Activated CD8-positive, alpha-beta T cell treated with anti-CD3 and anti-CD28 coated beads for 36 hours (primary cell): Measurements from ENCODE around the gene MFAP2. TPM values are rescaled to one million over a fixed set of nuclear protein-coding genes. Genes with fewer than 3 reads are reported as not detected.

ENCODE experiments used
- ATAC-seq: fragments of 200-7000 bp; cut with Tn5 transposase; one replicate; pipeline ENCODE4 v1.10.0; 2021; ENCODE audit warnings: mild to moderate bottlenecking, moderate library complexity
- CTCF ChIA-PET: fragments of 350-600 bp; sonication (Branson Sonifier 250); formaldehyde crosslinking; loops from one replicate; lab custom pipeline; 2021; ENCODE audit warnings: antibody characterized with exemption; lab: Charles Lee
- POLR2A ChIA-PET: fragments of 350-600 bp; sonication (Branson Sonifier 250); formaldehyde crosslinking; loops from one replicate; lab custom pipeline; 2021; ENCODE audit warnings: antibody characterized with exemption; lab: Charles Lee
- DNase-seq: peaks from one replicate; pipeline ENCODE4 v3.0.0-alpha.2; 2020
- H3K27ac Mint-ChIP-seq: one replicate; pipeline ENCODE4 v1.8.0; 2021; ENCODE audit warnings: mild to moderate bottlenecking, mixed read lengths
- H3K27me3 Mint-ChIP-seq: one replicate; pipeline ENCODE4 v1.8.0; 2021; ENCODE audit warnings: mixed read lengths
- H3K36me3 Mint-ChIP-seq: one replicate; pipeline ENCODE4 v1.8.0; 2021; ENCODE audit warnings: low read depth, mixed read lengths
- H3K4me1 Mint-ChIP-seq: one replicate; pipeline ENCODE4 v1.8.0; 2021; ENCODE audit warnings: low read depth, mixed read lengths
- H3K4me3 Mint-ChIP-seq: one replicate; pipeline ENCODE4 v1.8.0; 2021; ENCODE audit warnings: mild to moderate bottlenecking, moderate library complexity, mixed read lengths
- H3K9me3 Mint-ChIP-seq: one replicate; pipeline ENCODE4 v1.8.0; 2021; ENCODE audit warnings: mixed read lengths
- intact Hi-C: fragments of 100-400 bp; cut with micrococcal nuclease; formaldehyde crosslinking; loops from one replicate; pipeline ENCODE4 v1.10.0; 2022
- total RNA-seq, 2 experiments: library from RNA; stranded (reverse); gene quantifications; one replicate each; pipeline ENCODE4 v1.2.3, GENCODE V29; 2021
- TF ChIP-seq, protein P1 (sequence below): fragments of 200-600 bp; IDR thresholded peaks from one replicate; pipeline ENCODE4 v1.8.0; 2022; ENCODE audit warnings: antibody characterized with exemption, mild to moderate bottlenecking

MFAP2 gene
- total RNA-seq, 2 experiments from 2014 or later: not detected

DNA sequence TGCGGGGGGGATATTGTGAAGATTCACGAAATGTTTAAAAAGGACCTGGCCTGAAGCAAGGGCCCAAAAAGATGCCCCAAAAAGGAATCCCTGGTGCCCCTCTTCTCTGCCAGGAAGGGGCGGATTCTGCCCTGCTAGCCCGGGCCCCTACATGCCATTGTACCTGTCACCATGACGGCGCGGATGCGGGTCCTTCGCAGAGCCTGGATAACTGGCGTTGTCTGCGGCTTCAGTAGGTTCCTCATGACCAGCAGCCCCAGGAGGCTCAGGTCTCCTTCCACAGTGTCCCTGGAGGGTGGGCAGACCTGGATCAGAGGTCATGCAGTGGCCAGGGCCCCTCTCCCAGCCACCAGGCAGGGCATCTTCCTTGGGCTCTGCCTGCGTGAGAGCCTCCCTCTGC is 11.2 kb upstream of the MFAP2 start:
- H3K4me3 Mint-ChIP-seq: no peak overlapping the region
- H3K9me3 Mint-ChIP-seq: no peaks in the 10 kb centered on the region
- TF ChIP-seq, protein P1, sequence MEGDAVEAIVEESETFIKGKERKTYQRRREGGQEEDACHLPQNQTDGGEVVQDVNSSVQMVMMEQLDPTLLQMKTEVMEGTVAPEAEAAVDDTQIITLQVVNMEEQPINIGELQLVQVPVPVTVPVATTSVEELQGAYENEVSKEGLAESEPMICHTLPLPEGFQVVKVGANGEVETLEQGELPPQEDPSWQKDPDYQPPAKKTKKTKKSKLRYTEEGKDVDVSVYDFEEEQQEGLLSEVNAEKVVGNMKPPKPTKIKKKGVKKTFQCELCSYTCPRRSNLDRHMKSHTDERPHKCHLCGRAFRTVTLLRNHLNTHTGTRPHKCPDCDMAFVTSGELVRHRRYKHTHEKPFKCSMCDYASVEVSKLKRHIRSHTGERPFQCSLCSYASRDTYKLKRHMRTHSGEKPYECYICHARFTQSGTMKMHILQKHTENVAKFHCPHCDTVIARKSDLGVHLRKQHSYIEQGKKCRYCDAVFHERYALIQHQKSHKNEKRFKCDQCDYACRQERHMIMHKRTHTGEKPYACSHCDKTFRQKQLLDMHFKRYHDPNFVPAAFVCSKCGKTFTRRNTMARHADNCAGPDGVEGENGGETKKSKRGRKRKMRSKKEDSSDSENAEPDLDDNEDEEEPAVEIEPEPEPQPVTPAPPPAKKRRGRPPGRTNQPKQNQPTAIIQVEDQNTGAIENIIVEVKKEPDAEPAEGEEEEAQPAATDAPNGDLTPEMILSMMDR: no peak
- H3K36me3 Mint-ChIP-seq: peaks cover 3% of the 10 kb centered on the region
- ChIA-PET POLR2A (no interaction called here), CTCF (no interaction called here)
- ATAC-seq (no peak), DNase-seq (no peak)
- no peak overlapping the region for H3K27ac Mint-ChIP-seq
- intact Hi-C loops: no loop called here
- no peaks in the 10 kb centered on the region for H3K4me1 Mint-ChIP-seq
- no peaks in the 10 kb centered on the region for H3K27me3 Mint-ChIP-seq

- no peak for ATAC-seq
- H3K4me3 Mint-ChIP-seq: no peak overlapping the region
These were observed 9.4 kb upstream of the MFAP2 start for GRCh38 chr1:16989676-16990391.

DNA sequence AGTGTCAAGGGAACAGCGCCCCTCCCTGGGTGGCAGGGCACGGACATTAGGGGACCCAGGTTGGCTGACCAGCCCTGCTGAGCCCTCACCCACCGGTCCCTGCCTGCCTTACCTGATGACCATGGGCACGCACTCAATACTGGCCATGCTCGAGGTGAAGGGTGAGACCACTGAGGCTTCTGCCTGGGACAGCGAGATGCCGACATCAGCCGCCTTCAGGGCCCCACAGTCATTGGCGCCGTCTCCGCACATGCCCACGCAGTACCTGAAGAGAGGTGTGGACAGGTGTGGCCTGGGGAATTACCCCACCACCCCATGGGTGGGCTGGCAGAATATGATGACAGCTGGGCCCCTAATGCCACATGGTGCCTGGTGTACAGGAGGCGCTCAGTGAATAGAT is 7.8 kb upstream of the MFAP2 start:
- Mint-ChIP-seq H3K36me3 (peaks cover 8% of the 10 kb centered on the region), H3K4me1 (no peaks in the 10 kb centered on the region), H3K27me3 (peaks cover 3% of the 10 kb centered on the region), H3K4me3 (no peak overlapping the region), H3K27ac (no peak overlapping the region), H3K9me3 (no peaks in the 10 kb centered on the region)
- no peak for ATAC-seq
- no peak for DNase-seq
- ChIA-PET CTCF (no interaction called here), POLR2A (no interaction called here)
- TF ChIP-seq, protein P1: no peak
- intact Hi-C loops: no loop called here

More at GRCh38 chr1:16989676-16990391, 9.4 kb upstream of the MFAP2 start:
- CTCF ChIA-PET: no interaction called here
- intact Hi-C loops: no loop called here
- Mint-ChIP-seq H3K27ac (no peak overlapping the region), H3K36me3 (peaks cover 8% of the 10 kb centered on the region), H3K9me3 (no peaks in the 10 kb centered on the region), H3K4me1 (no peaks in the 10 kb centered on the region), H3K27me3 (no peaks in the 10 kb centered on the region)
- POLR2A ChIA-PET: interaction anchor here (0.5 kb wide), 1 partner anchor 56 kb away, joined by 5 read pairs; no protein-coding TSS in a partner anchor
- TF ChIP-seq, protein P1: no peak
- DNase-seq: no peak

GRCh38 chr1:16986962-16987361 is 6.5 kb upstream of the MFAP2 start:
- H3K4me1 Mint-ChIP-seq: no peaks in the 10 kb centered on the region

GRCh38 chr1:16986560-16986959 is 6.1 kb upstream of the MFAP2 start:
- H3K27me3 Mint-ChIP-seq: peaks cover 8% of the 10 kb centered on the region
- ChIA-PET CTCF (interaction anchor here (1.2 to 1.3 kb wide), 2 partner anchors 25 to 26 kb away, joined by 3 read pairs; no protein-coding TSS in a partner anchor), POLR2A (no interaction called here)
- TF ChIP-seq, protein P1: no peak
- H3K27ac Mint-ChIP-seq: no peak overlapping the region
- peaks cover 8% of the 10 kb centered on the region for H3K36me3 Mint-ChIP-seq
- H3K4me3 Mint-ChIP-seq: no peak overlapping the region
- H3K4me1 Mint-ChIP-seq: no peaks in the 10 kb centered on the region
- DNase-seq (no peak), ATAC-seq (no peak)
- H3K9me3 Mint-ChIP-seq: no peaks in the 10 kb centered on the region
- intact Hi-C loops: no loop called here

More at GRCh38 chr1:16986962-16987361, 6.5 kb upstream of the MFAP2 start:
- intact Hi-C loops: no loop called here
- Mint-ChIP-seq H3K27ac (no peak overlapping the region), H3K4me3 (no peak overlapping the region), H3K9me3 (no peaks in the 10 kb centered on the region), H3K36me3 (peaks cover 8% of the 10 kb centered on the region), H3K27me3 (peaks cover 7% of the 10 kb centered on the region)
- TF ChIP-seq, protein P1: peak; percentile 32
- CTCF ChIA-PET: interaction anchor here (1.2 kb wide), 1 partner anchor 27 kb away, joined by 3 read pairs; no protein-coding TSS in a partner anchor
- POLR2A ChIA-PET: no interaction called here
- no peak for DNase-seq
- no peak for ATAC-seq
